HG03571 (cell line): ENCODE measurements around the gene LAIR1.
"Not testable (repeated sequence)": the region's sequence is repeated elsewhere in the genome, so short reads cannot be mapped to it uniquely, and the experiment has no call there.

ENCODE experiments used
- ATAC-seq: cut with Tn5 transposase; IDR thresholded peaks from one replicate; pipeline ENCODE4 v1.9.1; 2021; ENCODE audit not compliant: unreplicated experiment

LAIR1 gene

DNA sequence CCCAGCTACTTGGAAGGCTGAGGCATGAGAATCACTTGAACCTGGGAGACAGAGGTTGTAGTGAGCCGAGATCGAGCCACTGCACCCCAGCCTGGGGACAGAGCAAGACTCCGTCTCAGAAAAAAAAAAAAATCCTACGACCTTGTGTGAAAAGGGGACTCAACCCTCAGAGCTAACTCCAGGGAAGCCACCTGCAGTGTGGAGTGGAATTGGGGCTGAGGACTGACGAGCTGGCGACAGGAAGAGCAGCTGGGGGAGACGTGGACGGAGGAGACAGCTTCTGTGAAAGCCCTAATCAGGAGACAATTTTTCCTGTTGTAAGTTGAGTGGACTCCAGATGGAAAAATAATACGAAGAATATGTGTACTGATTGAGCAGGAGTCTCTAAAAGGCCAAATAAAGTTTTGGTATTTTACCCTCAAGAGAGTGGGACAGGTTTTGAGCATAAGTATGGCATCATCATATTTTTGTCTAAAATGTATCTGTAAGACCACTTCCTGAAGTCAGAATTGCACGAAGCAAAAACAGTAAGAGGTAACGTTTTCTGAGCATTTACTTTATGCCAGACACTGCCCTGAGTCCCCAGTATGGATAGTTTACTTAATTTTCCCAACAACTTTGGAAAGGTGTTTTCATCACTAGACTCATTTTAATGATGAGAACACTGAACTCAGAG, 12.0 kb upstream of the LAIR1 start:
- no peak for ATAC-seq

DNA sequence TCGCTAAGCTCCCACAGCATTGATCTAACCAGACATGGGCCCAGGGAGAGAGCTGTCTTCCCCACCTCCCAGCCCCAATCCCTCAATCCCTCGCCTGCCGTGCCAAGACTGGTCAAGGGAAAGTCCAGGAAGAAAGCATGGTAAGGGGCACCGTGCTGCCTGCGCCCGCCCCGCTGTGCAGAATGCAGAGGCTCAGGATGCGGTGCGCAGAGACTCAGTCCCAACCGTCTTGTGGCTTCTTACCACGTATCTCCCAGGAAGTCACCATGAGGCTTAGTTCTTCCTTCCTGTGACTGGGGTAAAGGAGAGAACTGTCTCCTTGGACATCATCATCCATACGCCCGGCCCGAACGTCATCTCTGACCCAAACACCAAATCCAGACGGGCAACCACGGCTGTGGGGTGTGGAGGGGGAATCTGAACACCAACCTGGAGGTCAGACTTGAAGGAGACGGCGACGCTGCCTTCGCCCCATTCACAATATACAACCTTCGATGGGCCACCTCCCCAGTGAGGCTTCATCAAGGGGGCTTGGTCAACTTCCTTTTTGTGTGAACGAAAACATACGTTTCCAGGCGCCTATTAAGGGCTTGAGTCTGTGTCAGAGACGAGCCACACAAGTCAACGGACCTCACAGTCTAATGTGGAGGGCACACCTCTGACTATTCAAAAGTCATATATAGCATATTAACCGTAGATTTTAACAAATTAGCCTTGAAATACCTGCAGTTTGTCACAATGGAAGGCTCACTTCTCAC, 10.6 kb upstream of the LAIR1 start:
- ATAC-seq: not testable (repeated sequence)

DNA sequence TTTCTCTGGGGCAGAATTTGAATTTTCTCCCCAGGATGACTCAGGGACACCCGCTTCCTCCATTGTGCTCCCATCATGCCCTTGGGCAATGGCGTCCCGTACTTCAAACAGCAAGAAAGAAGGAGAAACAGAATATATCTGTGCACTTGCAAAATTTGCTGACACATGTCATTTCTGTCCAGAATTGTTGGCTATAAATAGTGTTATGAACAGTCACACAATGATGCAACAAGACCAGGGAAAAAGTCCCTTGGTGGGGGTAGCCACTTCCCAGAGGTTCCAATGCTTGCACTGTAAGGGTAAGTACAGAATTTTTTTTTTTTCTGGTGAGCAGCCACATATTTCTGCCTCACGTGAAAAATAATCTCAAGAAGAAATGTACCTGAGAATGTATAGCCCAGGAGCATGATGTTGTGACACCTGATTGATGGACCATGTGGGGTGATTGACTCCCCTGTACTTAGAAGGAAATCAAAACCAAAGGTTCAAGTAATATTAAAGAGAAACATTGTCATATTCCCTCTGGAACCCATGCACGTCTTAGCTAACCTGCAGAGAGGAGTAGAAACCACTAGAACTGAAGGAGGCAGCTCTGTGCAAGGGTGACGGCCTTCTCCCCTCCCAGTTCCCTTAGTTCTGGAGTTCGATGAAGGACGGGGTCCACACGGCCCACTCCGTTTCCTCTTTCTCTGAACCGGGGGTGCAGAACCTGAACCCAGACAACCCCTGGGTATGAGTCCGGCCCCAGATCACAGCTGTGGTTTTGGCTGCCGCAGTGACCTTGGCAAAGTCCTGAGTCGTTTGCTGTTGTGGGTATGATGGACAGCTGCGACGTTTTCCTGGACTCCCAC, 9.3 kb upstream of the LAIR1 start:
- no peak for ATAC-seq

DNA sequence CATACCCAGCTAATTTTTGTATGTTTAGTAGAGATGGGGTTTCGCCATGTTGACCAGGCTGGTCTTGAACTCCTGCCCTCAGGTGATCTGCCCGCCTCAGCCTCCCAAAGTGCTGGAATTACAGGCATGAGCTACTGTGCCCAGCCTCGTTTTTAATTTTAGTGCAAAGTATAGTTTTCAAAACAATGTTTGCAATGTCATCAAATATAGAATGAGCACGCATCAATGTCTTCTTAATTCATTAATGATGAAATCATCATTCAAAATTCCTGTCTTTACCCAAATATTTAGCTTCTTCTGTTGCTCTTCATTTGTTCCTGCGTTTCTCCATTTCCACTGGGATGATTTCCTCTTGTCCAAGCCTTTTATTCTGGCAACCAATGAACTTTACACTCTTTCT, 6.7 kb upstream of the LAIR1 start:
- ATAC-seq: not testable (repeated sequence)

- not testable (repeated sequence) for ATAC-seq
Measured at GRCh38 chr19:54370434-54370796, 5.7 kb upstream of the LAIR1 start.

DNA sequence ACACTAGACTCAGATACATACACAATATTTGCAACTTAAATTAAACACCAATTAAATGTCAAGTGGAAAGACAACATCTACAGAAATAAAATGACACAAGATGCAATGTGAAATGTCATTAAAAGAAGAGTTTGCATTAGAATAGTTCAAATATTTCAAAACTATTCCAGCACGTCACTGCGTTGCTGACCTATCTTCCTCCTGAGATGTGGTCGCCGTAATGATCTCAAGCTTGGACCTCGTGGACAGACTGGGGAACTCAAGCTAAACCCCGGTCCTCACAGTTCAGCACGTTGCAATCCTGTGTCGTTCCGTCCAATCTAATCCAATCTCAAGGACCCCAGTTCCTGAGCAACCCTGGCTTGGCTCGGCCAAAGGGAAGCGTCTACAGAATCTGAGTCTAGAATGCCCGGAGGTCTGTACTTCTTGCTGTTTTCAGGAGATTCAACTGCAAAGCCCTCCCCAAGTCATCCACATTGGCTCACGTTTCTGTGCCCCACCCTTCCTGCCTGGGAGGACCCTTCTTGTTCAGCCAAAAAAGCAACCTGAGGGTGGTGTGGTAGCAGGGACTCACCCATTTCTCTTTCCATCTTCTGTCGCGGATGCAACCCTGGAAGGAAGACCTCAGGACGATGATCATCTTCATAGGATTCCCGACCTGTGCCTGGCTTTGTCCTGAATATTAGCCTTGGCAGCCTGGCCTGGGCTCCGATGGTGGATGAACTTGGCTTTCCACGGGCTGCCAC, 5.1 kb upstream of the LAIR1 start:
- ATAC-seq: not testable (repeated sequence)

DNA sequence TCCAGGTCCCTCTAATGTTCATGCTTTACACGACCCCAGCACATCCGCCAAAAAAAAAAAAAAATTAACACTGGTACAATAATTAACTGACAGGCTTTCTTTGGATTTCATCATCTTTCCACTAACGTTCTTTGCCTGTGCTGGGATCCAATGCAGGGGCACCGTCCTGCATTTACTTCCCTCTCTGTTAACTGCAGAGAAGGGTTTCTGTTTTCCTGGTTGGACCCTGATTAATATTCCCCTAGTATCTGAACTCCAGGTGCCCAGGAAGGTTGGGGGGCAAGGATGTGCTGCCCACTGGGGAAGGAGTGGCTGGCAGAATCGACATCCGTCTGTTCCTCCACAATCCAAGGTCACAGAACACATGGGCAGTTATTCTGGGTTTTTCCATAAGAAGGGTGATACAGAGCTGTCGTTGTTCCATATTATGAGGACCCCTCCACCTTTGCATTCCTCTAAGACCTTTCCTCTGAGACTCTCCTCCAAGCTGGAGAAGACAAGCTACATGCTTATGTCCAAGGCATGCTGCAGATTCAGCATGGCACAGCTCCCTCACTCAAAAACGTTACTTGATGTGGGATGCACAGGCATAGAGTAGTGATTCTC, 4.5 kb upstream of the LAIR1 start:
- ATAC-seq: no peak

- ATAC-seq: no peak
Measured at GRCh38 chr19:54366811-54367210, 2.1 kb upstream of the LAIR1 start.

GRCh38 chr19:54365798-54366197, 1.1 kb upstream of the LAIR1 start:
- not testable (repeated sequence) for ATAC-seq

GRCh38 chr19:54361680-54362422, 2.9 kb downstream of the LAIR1 start:
- not testable (repeated sequence) for ATAC-seq

DNA sequence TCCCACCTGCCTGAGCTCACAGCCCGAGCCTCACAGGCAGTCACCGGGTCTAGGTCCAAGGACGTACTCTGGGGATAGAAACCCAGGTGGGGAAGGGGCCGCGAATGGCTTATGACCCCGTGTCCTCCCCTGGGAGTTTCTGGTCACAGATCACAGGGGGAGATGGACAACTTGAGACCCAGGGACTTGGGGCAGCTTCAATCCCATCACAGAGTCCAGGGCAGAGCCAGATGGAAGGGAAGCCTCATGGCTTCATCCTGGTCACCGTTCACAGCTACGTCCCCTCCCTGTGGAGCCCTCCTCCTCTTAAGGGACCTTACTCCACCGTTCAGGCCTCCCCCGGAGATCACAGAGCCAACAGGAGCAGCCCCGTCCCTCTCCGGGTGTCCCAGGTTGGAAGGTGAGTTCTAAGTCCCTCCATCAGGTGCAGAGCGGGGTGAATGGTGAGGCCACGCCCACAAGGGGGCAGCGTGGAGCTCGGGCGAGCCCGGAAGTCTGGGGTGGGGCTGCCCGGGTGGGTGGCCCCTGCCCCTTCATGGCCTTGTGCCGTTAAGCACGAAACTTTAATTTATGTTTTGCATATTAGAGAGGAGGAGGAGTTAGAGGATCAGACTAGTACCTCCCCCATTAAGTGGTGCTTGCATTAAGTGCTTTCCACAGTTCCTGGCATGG, 5.4 kb downstream of the LAIR1 start:
- peak; percentile 78 for ATAC-seq

- no peak for ATAC-seq
Measured at GRCh38 chr19:54357381-54357780, 7.3 kb downstream of the LAIR1 start.

DNA sequence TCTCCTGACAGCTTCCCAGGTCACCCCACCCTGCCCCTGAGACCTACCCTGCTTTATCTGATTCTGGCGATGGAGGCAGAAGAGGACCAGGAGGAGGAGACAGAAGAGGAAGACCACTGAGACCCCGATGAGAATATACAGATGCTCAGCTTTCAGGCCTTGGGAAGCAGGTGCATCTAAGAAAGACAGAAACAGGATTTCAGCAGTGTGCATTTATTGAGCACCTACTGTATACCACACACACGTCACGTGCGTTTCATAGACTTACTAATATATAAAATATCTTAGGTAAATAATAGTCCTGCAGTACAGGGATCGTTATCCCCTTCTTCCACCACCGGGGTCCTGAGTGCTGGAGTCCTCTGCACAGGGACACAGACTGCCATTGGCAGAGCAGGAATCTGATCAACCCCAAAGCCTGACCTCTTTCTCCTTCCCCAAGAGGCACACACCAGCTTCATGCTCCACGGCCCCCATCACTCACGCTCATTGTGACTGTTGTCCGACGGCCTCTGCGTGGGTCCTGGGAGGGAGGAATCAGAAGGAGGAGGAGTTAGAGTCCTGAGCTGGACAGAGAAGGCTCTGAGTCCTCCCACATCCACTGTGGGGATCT, 8.2 kb downstream of the LAIR1 start:
- ATAC-seq: no peak

- ATAC-seq: no peak
Measured at GRCh38 chr19:54355675-54356074, 9.1 kb downstream of the LAIR1 start.

DNA sequence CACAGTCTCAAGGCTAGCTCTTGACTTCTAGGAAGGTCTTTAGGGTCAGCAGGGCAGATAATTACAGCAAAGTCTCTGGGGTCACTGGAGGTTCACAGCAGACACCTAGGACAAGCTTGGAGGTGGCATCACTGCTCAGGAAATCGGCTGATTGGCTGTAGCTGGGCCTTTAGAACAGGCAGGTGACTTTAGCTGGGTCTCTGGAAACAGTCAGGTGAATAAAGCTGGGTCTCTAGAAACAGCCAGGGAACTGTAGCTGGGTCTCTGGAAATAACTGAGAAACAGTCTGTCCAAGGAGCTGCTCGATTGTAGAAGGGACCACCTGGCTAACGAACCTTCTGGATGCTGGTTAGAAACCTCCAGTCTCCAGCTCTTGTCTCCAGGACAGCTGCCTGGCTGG, 10.0 kb downstream of the LAIR1 start:
- ATAC-seq: no peak

DNA sequence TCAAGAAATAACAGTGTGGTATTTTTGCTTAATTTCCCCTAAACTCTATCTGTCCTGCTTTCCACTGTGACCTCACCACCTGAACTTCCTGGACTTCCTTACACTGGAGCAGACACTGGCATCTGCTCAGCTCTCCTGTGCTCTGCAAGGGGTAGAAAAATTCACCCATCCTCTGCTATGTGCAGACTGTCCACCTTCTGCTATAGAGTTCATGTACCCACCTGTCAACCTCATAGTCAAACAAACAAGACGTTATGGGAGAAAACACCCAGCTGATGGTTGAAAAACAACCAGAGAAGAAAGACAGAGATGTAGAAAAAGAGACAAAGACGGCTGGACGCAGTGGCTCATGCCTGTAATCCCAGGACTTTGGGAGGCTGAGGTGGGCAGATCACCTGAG, 12.2 kb downstream of the LAIR1 start:
- no peak for ATAC-seq

DNA sequence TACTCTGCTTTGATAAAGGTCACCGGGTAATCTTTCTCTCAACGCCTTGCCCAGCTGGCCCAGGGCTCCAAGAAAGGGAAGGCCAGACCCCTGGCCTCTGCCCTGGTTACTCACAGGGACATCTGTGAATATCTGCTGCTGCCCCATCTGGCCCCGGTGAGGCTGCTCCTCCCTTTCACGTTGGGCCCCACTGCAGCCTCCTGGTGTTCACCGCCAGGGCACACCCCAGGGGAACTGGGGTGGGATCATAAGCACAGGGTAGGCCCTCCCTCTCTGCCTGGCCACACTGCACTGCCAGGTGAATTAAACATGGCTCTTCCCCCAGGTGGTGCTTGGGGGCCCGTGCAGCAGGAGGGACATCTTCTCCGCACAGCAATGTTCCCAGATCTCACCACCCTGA, 12.7 kb downstream of the LAIR1 start:
- ATAC-seq: no peak

- ATAC-seq: no peak
Measured at GRCh38 chr19:54351474-54351873, 13.3 kb downstream of the LAIR1 start.

DNA sequence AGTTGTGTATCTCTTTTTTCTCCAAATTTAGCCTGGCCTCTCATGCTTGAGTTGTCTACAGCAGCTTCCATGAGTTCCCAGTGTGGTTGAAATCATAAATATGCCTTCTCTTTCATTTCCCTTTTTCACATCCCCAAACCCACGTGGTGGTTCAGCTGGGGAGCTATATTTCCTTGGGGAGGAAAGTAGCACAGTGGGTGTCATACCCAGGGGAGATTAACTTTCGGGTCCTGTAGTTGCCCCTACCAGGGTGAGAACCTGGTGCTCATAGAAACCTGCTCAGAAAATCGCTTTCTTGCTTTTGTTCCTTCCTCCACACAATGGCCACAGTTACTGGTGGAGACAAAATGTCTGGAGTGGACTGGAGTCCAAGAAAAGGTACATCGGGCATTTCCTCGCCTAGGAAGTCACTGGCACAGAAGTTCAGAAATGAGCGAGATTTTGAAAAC, 18.8 kb downstream of the LAIR1 start:
- ATAC-seq: no peak
